GM12801 (cell line): ENCODE data around the gene LGALS14.

Source experiments
- TF ChIP-seq, protein P1 (sequence below): IDR thresholded peaks from one replicate; pipeline ENCODE4 v1.5.1; 2011; ENCODE audit warnings: control low read depth; ENCODE audit not compliant: insufficient read length; ENCODE audit errors: extremely low read depth

Gene LGALS14, protein sequence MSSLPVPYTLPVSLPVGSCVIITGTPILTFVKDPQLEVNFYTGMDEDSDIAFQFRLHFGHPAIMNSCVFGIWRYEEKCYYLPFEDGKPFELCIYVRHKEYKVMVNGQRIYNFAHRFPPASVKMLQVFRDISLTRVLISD

DNA sequence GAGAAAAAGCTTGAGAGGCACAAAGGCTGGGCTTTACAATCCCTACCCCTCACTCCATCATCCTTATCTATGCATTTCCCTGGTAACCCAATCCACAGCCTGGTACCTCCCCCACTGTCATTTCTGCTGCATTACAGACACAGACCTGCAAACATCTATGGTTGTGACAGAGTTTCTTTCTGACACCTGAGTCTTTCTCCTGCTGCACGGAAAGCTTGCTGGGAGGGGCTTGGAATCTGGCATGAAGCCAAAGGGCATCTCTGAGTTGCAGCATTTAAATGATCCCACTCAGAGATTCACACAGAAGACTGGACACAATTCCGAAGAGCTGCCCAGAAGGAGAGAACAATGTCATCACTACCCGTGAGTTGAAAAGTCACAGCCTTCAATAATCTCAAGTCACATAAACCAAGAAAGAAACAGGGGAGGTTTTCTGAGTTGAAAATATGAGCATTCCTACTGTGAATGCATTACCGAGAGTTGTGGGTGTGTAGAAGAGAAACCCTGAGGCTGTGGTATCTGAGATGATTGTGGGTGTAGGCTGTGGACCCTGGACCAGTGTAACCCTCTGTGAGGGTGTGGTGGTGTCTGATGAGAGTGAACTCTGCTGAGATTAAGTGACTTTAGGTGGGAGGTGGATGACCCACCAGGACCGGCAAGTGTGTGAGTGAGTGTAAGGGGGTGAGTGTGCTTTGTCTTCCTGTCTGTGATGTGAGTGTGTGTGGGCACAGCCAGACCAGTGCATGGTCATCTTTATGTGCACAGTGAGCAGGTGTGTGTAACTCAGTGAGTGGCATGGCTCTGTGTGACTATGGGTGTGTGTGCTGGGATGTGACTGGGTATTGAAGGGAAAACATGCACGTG lies at the start of gene LGALS14:
LGALS14 (plus strand) TSS at position 301 of the 864 bp plus-strand sequence; CDS start at position 349, 48 bp downstream.
- TF ChIP-seq, protein P1, sequence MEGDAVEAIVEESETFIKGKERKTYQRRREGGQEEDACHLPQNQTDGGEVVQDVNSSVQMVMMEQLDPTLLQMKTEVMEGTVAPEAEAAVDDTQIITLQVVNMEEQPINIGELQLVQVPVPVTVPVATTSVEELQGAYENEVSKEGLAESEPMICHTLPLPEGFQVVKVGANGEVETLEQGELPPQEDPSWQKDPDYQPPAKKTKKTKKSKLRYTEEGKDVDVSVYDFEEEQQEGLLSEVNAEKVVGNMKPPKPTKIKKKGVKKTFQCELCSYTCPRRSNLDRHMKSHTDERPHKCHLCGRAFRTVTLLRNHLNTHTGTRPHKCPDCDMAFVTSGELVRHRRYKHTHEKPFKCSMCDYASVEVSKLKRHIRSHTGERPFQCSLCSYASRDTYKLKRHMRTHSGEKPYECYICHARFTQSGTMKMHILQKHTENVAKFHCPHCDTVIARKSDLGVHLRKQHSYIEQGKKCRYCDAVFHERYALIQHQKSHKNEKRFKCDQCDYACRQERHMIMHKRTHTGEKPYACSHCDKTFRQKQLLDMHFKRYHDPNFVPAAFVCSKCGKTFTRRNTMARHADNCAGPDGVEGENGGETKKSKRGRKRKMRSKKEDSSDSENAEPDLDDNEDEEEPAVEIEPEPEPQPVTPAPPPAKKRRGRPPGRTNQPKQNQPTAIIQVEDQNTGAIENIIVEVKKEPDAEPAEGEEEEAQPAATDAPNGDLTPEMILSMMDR = no peak

DNA sequence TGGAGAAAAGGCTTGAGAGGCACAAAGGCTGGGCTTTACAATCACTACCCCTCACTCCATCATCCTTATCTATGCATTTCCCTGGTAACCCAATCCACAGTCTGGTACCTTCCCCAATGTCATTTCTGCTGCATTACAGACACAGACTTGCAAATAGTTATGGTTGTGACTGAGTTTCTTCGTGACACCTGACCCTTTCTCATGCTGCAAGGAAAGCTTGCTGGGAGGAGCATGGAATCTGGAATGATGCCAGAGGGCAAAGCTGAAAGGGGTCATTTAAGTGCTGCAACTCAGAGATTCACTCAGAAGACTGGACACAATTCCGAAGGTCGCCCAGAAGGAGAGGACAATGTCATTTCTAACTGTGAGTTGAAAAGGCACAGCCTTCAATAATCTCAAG lies 48.7 kb upstream of the LGALS14 start, which contains the start of gene LGALS16:
LGALS16 (plus strand) TSS at position 301 of the 400 bp plus-strand sequence; CDS start at position 350, 49 bp downstream.
- TF ChIP-seq, protein P1 = no peak

DNA sequence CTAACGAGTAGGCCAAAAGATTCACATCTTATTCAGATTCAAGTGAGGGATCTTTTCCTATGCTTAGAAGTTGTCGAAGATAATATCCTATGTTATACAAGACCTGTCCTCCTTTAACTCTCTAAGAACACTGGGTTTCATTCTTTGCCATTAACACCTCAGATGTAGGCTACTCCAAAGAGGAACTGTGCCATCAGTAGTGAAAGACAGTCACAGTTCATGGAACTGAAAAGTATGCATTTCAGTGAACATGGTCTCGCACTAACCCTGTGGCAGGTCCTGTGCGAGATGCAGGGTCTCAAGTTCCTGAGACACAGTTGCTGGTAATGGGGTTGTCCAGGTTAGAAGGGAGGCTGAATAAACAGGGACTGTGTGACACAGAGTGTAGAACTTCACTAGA lies 44.5 kb upstream of the LGALS14 start:
- TF ChIP-seq, protein P1 = no peak

DNA sequence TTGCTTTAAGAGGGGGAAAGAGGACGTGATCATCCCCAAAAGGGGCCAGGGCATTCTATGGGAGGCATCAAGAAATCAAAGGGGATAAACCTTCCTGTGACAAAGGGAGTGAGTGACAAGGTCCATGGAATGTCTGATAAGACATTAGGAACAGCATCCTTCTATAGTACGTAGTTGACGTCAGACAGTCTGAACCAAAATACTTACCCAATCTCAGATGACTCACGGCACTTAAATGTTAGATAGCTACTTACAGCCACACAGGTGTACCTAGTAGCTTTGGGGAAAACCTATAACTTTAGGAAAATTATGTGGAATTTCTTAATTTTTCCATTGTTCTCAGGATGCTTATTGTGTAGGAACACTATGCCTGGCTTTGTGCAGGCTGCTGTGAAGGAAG lies 43.6 kb upstream of the LGALS14 start:
- TF ChIP-seq, protein P1 = no peak

DNA sequence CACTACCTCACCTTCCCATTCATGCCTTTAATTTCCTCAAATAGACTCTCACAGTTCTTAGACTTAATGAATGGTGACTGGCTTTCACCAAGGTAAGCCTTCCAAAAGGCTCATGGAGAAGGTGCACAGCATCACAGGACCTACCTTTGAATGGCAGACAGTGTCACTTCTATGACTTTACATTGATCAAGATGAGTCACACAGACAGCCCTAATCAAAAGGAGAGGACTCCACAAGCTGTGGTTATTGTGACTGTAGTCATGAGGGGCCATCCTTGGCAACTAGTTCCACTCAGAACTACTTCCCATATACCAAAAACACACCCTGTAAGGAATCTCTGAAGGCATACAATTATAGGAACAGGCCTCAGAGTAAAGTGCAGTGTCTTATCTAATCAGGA lies 42.7 kb upstream of the LGALS14 start:
- TF ChIP-seq, protein P1 = no peak

DNA sequence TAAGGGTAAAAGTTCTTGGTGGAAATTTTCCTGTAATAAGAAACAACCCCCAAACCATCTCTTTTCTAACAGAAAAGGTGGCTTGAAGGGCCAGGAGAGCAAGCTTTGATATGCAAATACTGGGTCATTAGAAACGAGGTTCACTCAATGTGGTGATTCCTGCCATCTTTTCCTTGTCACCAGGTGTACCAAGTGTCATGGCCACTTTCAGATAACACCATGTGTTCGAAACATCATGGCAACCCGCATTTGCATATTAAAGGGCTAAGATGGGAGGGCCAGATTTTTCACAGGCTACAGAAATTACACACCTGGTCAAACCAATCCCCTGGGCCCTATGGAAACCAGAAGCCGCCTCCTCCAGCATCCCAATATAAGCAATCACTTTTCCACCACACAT lies 33.3 kb upstream of the LGALS14 start:
- TF ChIP-seq, protein P1 = no peak

DNA sequence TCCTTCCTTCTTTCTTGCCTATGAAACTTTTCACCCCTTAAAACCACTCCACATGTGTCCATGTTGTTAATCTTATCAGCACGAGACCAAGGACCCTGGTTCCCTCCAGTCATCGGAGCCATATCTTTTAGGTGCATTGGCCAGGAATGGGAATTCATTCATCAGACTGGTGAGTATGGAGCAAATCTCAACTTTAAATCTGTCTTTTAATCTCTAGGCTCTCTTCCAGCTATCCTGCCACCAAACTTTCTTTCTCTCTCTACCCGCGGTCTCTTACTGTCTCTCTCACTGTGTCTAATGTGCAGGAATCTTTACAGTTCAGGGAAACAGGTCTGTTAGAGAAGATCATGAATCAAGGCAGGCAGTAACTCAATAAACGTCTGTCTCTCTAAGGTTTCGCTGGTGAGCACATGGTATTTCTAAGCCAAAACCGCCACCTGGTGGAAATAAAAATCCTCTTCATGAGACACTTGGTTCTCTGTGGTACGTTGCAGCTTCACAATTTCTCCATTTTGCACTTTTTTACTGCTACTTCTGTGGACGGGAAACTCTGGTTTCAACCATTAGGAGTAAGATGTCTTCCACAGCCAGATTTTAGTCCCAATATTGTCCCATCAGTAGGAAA lies 32.4 kb upstream of the LGALS14 start:
- TF ChIP-seq, protein P1 = no peak
